HG03457 (cell line): Measurements from ENCODE around the gene SCFD2.

Experiments
- ATAC-seq: cut with Tn5 transposase; IDR thresholded peaks from one replicate; pipeline ENCODE4 v1.9.1; 2021; ENCODE audit warnings: moderate number of reproducible peaks; ENCODE audit not compliant: unreplicated experiment

Gene SCFD2

GRCh38 chr4:53019485-53020382 is 346.1 kb downstream of the SCFD2 start:
- no peak for ATAC-seq

GRCh38 chr4:53018471-53018870 is 347.4 kb downstream of the SCFD2 start:
- no peak for ATAC-seq

GRCh38 chr4:53016099-53016820 is 349.6 kb downstream of the SCFD2 start:
- no peak for ATAC-seq

- ATAC-seq: no peak
Observed at GRCh38 chr4:53015681-53016080, 350.2 kb downstream of the SCFD2 start.

- no peak for ATAC-seq
Observed at GRCh38 chr4:53014881-53015280, 351.0 kb downstream of the SCFD2 start.

GRCh38 chr4:53013873-53014775 is 351.7 kb downstream of the SCFD2 start:
- ATAC-seq: no peak

GRCh38 chr4:53012738-53013137 is 353.1 kb downstream of the SCFD2 start:
- ATAC-seq: no peak

GRCh38 chr4:53011259-53011905 is 354.5 kb downstream of the SCFD2 start:
- ATAC-seq: no peak

GRCh38 chr4:53010318-53010717 is 355.5 kb downstream of the SCFD2 start:
- no peak for ATAC-seq

- no peak for ATAC-seq
Observed at GRCh38 chr4:53009824-53010223, 356.0 kb downstream of the SCFD2 start.

GRCh38 chr4:53007024-53007423 is 358.8 kb downstream of the SCFD2 start:
- ATAC-seq: no peak

- no peak for ATAC-seq
Observed at GRCh38 chr4:53005808-53006207, 360.1 kb downstream of the SCFD2 start.

- ATAC-seq: no peak
Observed at GRCh38 chr4:53005149-53005546, 360.7 kb downstream of the SCFD2 start.

- ATAC-seq: no peak
Observed at GRCh38 chr4:53004497-53005148, 361.2 kb downstream of the SCFD2 start.

- ATAC-seq: no peak
Observed at GRCh38 chr4:53003959-53004358, 361.9 kb downstream of the SCFD2 start.

GRCh38 chr4:53000560-53000959 is 365.3 kb downstream of the SCFD2 start:
- no peak for ATAC-seq

GRCh38 chr4:52999626-53000025 is 366.2 kb downstream of the SCFD2 start:
- ATAC-seq: no peak

GRCh38 chr4:52998413-52998812 is 367.4 kb downstream of the SCFD2 start:
- no peak for ATAC-seq

GRCh38 chr4:52997132-52997416 is 368.8 kb downstream of the SCFD2 start:
- no peak for ATAC-seq
